RWPE1 (cell line): ENCODE data around the gene PRKAR1A.
"Not testable (repeated sequence)": the region's sequence is repeated elsewhere in the genome, so short reads cannot be mapped to it uniquely, and the experiment has no call there.

Experiments used
- CTCF ChIA-PET: fragments of 350-600 bp; sonication (Branson Sonifier 250); formaldehyde crosslinking; extraction: SDS; loops from one replicate; lab custom pipeline; 2021; lab: Yijun Ruan, JAX
- POLR2A ChIA-PET: fragments of 400-600 bp; formaldehyde crosslinking; extraction: SDS; loops from one replicate; lab custom pipeline; 2020; ENCODE audit warnings: antibody characterized with exemption; ENCODE audit not compliant: low non-redundant PET; lab: Yijun Ruan, JAX
- DNase-seq: peaks from one replicate; pipeline ENCODE4 v3.0.0; 2012; ENCODE audit warnings: low spot score
- H3K27ac ChIP-seq: fragments of 450-650 bp; 2 replicates; pipeline ENCODE4 v1.5.1; 2017
- CTCF ChIP-seq: fragments of 450-650 bp; conservative IDR thresholded peaks from 2 replicates; pipeline ENCODE4 v1.5.1; 2017; ENCODE audit warnings: low read depth, mild to moderate bottlenecking

Gene PRKAR1A

DNA sequence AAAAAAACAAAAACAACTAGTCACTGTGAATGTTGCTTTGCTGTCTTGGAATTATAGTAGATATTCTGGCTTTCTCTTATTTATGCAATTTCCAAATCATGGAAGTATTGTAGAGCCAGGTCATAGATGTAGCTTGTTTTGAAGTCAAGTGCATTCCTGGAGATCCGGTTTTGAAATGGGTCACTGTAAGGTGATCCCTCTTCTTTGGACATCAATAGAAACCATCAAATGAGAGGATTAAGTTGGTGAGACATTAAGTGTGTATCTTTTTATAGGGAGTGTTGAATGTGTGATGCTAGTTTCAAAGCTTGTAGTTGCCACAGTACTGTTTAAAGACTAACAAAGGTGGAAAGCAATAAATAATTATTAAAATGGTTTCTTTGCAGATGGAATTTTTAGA lies 4.5 kb downstream of the PRKAR1A start:
- no peak for DNase-seq
- no peak for TF ChIP-seq CTCF
- ChIA-PET POLR2A (no interaction called here), CTCF (no interaction called here)
- H3K27ac ChIP-seq = no peak overlapping the region

DNA sequence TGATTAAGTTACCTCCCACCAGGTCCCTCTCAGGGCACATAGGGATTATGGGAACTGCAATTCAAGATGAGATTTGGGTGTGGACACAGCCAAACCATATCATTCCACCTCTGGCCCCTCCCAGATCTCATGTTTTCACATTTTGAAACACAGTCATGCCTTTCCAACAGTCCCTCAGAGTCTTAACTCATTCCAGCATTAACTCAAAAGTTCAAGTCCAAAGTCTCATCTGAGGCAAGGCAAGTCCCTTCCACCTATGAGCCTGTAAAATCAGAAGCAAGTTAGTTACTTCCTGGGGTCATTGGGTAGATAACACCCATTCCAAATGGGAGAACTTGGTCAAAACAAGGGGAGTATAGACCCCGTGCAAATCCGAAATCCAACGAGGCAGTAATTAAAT lies 5.4 kb downstream of the PRKAR1A start:
- POLR2A ChIA-PET, CTCF ChIA-PET, DNase-seq, H3K27ac ChIP-seq: not testable (repeated sequence)

DNA sequence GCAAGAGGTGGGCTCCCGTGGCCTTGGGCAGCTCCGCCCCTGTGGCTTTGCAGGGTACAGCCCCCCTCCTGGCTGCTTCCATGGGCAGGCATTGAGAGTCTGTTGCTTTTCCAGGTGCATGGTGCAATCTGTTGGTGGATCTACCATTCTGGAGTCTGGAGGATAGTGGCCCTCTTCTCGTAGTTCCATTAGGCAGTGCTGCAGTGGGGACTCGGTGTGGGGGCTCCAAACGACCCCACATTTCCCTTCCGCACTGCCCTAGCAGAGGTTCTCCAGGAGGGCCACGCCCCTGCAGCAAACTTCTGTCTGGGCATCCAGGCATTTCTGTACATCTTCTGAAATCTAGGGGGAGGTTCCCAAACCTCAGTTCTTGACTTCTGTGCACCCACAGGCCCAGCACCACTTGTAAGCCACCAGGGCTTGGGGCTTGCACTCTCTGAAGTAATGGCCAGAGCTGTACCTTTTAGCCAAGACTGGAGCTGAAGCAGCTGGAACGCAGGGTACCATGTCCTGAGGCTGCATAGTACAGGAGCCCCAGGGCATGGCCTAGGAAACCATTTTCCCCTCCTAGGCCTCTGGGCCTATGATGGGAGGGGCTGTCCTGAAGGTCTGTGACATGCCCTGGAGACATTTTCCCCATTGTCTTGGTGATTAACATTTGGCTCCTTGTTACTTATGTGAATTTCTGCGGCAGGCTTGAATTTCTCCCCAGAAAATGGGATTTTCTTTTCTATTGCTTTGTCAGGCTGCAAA lies 6.0 kb downstream of the PRKAR1A start:
- TF ChIP-seq CTCF = no peak
- DNase-seq = no peak
- POLR2A ChIA-PET = no interaction called here
- H3K27ac ChIP-seq = peak overlapping the region; percentile 10; the same call in 1 of the 2 replicates
- CTCF ChIA-PET = no interaction called here

DNA sequence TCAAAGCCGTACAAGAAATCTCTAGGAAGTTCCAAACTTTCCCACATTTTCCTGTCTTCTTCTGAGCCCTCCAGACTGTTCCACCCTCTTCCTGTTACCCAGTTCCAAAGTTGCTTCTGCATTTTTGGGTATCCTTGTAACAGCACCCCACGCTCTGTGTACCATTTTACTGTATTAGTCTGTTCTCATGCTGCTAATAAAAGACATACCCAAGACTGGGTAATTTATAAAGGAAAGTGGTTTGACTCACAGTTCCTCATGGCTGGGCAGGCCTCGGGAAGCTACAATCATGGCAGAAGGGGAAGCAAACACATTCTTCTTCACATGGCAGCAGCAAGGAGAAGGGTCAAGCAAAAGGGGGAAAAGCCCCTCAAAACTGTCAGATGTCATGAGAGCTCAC lies 6.8 kb downstream of the PRKAR1A start:
- POLR2A ChIA-PET, H3K27ac ChIP-seq, DNase-seq, CTCF ChIA-PET: not testable (repeated sequence)

GRCh38 chr17:68519911-68520310 lies 7.7 kb downstream of the PRKAR1A start:
- TF ChIP-seq CTCF = no peak
- POLR2A ChIA-PET = no interaction called here
- CTCF ChIA-PET = no interaction called here
- no peak overlapping the region for H3K27ac ChIP-seq
- DNase-seq = no peak

- no peak overlapping the region for H3K27ac ChIP-seq
- POLR2A ChIA-PET = no interaction called here
- CTCF ChIA-PET = no interaction called here
- no peak for TF ChIP-seq CTCF
- no peak for DNase-seq
Observed at GRCh38 chr17:68522266-68522665, 10.0 kb downstream of the PRKAR1A start.

DNA sequence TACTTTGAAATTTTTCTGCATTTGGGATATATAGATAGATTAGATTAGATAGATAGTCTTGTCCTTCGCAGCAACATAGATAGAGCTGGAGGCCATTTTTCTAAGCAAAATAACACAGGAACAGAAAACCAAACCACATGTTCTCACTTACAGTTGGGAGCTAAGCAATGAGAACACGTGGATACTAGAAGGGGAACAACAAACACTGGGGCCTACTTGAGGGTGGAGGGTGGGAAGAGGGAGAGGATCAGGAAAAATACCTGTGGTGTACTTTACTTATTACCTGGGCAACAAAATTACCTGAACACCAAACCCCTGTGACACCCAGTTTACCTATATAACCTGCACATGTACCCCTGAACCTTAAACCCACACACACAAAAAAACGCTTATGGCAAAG lies 14.3 kb downstream of the PRKAR1A start:
- no peak for TF ChIP-seq CTCF
- no peak overlapping the region for H3K27ac ChIP-seq
- ChIA-PET POLR2A (no interaction called here), CTCF (interaction anchor here (0.5 to 1.0 kb wide), 2 partner anchors 28 to 74 kb away, joined by 4 read pairs; no protein-coding TSS in a partner anchor)
- DNase-seq = no peak
